ENCODE measurements around the gene ZNF595.
"Not testable (repeated sequence)": the region's sequence is repeated elsewhere in the genome, so short reads cannot be mapped to it uniquely, and the experiment has no call there.

DNA sequence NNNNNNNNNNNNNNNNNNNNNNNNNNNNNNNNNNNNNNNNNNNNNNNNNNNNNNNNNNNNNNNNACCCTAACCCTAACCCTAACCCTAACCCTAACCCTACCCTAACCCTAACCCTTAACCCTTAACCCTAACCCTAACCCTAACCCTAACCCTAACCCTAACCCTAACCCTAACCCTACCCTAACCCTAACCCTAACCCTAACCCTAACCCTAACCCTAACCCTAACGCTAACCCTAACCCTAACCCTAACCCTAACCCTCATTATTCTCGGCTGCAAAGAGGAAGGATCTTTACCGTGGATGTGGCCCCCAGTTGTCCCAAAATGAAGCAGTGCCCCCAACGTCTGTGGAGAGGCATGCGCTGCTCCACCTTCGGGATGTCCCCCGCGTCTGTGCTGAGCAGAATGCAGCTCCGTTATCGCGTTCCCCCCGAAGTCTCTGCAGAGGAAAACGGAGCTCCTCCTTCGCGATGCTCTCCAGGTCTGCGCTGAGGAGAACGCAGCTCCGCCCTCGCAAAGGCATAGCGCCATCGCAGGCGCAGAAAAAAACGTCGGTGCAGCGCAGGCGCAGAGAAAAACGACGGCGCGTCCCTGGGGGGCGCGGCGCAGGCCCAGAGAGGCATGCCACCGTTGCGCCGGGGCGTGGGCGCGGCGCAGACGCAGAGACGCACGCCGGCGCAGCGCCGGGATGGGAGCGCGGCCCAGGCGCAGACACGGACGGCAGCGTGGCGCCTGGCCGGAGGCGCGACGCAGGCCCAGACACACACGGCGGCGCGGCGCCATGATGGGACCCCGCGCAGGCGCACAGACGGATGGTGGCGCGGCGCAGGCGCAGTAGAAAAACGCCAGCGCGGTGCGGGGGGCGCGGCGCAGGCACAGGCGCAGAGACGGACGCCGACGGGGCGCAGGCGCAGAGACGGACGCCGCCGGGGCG is 42.9 kb upstream of the ZNF595 start:
- TF ChIP-seq, protein P1, sequence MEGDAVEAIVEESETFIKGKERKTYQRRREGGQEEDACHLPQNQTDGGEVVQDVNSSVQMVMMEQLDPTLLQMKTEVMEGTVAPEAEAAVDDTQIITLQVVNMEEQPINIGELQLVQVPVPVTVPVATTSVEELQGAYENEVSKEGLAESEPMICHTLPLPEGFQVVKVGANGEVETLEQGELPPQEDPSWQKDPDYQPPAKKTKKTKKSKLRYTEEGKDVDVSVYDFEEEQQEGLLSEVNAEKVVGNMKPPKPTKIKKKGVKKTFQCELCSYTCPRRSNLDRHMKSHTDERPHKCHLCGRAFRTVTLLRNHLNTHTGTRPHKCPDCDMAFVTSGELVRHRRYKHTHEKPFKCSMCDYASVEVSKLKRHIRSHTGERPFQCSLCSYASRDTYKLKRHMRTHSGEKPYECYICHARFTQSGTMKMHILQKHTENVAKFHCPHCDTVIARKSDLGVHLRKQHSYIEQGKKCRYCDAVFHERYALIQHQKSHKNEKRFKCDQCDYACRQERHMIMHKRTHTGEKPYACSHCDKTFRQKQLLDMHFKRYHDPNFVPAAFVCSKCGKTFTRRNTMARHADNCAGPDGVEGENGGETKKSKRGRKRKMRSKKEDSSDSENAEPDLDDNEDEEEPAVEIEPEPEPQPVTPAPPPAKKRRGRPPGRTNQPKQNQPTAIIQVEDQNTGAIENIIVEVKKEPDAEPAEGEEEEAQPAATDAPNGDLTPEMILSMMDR (IDR thresholded peaks at IDR 0.05; ENCODE audit: low read length), result not testable (repeated sequence)
- TF ChIP-seq EZH2 (IDR thresholded peaks at IDR 0.05; ENCODE audit: borderline replicate concordance, low read length), result not testable (repeated sequence)

Measured in OCI-LY1 (cell line).